Measurements from ENCODE around the gene GDPD3. TPM values are rescaled to one million over a fixed set of nuclear protein-coding genes. Genes with fewer than 3 reads are reported as not detected.

The GDPD3 gene
- total RNA-seq, 2 experiments from 2014 or later: 5.2 to 6.4 TPM

DNA sequence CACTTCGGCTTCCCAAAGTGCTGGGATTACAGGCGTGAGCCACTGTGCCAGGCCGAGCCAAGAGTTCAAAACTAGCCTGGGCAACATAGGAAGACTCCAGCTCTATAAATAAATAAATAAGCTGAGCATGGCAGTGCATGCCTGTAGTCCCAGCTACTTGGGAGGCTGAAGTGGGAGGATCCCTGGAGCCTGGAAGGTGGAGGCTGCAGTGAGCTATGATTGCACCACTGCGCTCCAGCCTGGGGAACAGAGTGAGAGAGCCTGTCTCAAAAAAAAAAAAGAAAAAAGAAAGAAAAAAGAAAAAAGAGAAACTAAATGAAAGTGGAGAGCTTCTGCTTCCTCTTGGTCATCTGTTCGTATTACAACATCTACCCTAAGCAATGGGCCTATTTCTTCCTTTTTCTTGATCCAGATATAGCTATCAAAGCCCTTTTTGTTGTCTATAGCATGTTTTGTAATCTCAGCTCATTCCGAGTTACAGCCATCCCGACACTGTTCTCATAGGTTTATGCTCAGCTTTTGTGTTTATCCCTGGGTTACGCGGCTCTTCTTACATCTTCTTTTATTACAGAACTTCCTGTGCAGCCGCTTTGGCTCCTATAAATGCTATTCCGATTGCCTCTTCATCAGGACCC, 23.8 kb upstream of the GDPD3 start:
- ATAC-seq (ENCODE audit: poor library complexity) (no peak), DNase-seq (no peak)
- Mint-ChIP-seq H3K27me3 (no peaks in the 10 kb centered on the region), H3K9me3 (no peaks in the 10 kb centered on the region), H3K27ac (no peak overlapping the region), H3K4me3 (no peak overlapping the region), H3K36me3 (ENCODE audit: low read depth) (no peaks in the 10 kb centered on the region), H3K4me1 (ENCODE audit: low read depth) (peaks cover 14% of the 10 kb centered on the region)
- Histone ChIP-seq H3K9me3 (ENCODE audit: control insufficient read depth in 1 of 2, insufficient read depth in 1 of 2, low read length in 2 of 2) (no peaks in the 10 kb centered on the region), H3K4me3 (ENCODE audit: low read length) (no peak overlapping the region), H3K27me3 (ENCODE audit: control insufficient read depth in 1 of 2, insufficient read depth in 2 of 2, low read length in 2 of 2) (no peaks in the 10 kb centered on the region), H3K4me1 (ENCODE audit: insufficient read depth, low read length) (peaks cover 15% of the 10 kb centered on the region), H3K36me3 (ENCODE audit: insufficient read depth, low read length) (no peaks in the 10 kb centered on the region), H3K27ac (ENCODE audit: low read depth in 1 of 2, low read length in 2 of 2) (no peak overlapping the region)
- ChIA-PET POLR2A (interaction anchor here (0.7 to 1.3 kb wide), 2 partner anchors 46 kb away, joined by 3 read pairs; partner anchors contain the start of genes CORO1A and TBX6), CTCF (no interaction called here)
- TF ChIP-seq, protein P1, sequence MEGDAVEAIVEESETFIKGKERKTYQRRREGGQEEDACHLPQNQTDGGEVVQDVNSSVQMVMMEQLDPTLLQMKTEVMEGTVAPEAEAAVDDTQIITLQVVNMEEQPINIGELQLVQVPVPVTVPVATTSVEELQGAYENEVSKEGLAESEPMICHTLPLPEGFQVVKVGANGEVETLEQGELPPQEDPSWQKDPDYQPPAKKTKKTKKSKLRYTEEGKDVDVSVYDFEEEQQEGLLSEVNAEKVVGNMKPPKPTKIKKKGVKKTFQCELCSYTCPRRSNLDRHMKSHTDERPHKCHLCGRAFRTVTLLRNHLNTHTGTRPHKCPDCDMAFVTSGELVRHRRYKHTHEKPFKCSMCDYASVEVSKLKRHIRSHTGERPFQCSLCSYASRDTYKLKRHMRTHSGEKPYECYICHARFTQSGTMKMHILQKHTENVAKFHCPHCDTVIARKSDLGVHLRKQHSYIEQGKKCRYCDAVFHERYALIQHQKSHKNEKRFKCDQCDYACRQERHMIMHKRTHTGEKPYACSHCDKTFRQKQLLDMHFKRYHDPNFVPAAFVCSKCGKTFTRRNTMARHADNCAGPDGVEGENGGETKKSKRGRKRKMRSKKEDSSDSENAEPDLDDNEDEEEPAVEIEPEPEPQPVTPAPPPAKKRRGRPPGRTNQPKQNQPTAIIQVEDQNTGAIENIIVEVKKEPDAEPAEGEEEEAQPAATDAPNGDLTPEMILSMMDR (IDR thresholded peaks at IDR 0.05): no peak
- intact Hi-C loops (cut with DNase I, micrococcal nuclease): no loop called here

DNA sequence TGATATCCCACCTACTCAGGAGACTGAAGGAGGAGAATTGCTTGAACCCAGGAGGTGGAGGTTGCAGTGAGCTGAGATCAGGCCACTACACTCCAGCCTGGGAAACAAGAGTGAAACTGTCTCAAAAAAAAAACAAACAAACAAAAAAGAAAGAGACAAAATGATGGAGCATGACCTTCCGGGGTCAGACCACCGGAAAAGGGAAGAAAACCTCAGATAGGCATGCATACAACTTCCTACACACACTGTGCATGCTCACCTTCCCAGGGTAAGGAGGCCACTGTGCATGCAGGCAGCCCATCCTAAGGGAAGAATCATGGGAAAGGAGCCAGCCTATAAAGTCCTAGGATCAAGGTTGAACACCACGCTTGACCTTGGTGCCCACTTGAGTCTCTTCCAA, 19.3 kb upstream of the GDPD3 start:
- H3K4me3 ChIP-seq (ENCODE audit: low read length): no peak overlapping the region
- H3K9me3 ChIP-seq (ENCODE audit: control insufficient read depth in 1 of 2, insufficient read depth in 1 of 2, low read length in 2 of 2): peaks cover 0 to 18% of the 10 kb centered on the region in 2 experiments
- H3K9me3 Mint-ChIP-seq: no peaks in the 10 kb centered on the region
- no peaks in the 10 kb centered on the region for H3K36me3 ChIP-seq (ENCODE audit: insufficient read depth, low read length)
- no peak overlapping the region for H3K27ac Mint-ChIP-seq
- H3K4me1 ChIP-seq (ENCODE audit: insufficient read depth, low read length): peaks cover 11% of the 10 kb centered on the region
- ChIA-PET POLR2A (interaction anchor here (1.3 kb wide), 1 partner anchor 51 kb away, joined by 3 read pairs; the partner anchor contains the start of gene CORO1A), CTCF (no interaction called here)
- H3K4me1 Mint-ChIP-seq (ENCODE audit: low read depth): peaks cover 4% of the 10 kb centered on the region
- ATAC-seq (ENCODE audit: poor library complexity) (no peak), DNase-seq (no peak)
- H3K27me3 ChIP-seq (ENCODE audit: control insufficient read depth in 1 of 2, insufficient read depth in 2 of 2, low read length in 2 of 2): no peaks in the 10 kb centered on the region
- TF ChIP-seq, protein P1 (IDR thresholded peaks at IDR 0.05): no peak
- H3K36me3 Mint-ChIP-seq (ENCODE audit: low read depth): no peaks in the 10 kb centered on the region
- intact Hi-C loops (cut with DNase I, micrococcal nuclease): no loop called here
- no peaks in the 10 kb centered on the region for H3K27me3 Mint-ChIP-seq
- no peak overlapping the region for H3K4me3 Mint-ChIP-seq
- no peak overlapping the region for H3K27ac ChIP-seq (ENCODE audit: low read depth in 1 of 2, low read length in 2 of 2)

DNA sequence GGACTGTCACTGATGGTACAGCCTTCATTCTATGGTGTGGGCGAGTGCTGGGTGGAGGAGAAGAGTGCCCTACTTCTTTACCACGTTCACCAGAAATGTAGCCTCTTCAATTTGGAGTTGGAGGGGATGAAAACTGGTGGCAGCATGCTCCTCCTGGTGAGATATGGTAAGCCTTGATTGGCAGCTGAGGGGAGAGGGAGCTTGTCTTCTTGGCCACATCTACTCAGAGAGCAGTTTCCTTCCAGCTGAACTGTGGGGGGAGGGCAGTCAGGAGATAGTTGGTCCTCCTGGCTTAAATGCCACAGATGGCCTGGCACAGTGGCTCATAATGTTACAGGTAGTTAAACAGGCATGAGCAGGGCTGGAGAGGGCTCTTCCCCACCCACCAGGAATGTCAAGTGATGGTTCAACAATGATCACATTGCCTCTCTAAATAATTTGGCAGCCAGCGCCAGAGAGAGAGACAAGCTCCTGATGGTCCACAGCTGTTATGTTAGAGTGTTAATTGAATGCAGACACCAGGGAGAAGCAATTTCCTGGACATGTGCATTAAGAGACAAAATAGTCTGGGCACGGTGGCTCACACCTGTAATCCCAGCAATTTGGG, 18.6 kb upstream of the GDPD3 start:
- peaks cover 11% of the 10 kb centered on the region for H3K4me1 ChIP-seq (ENCODE audit: insufficient read depth, low read length)
- H3K27ac ChIP-seq (ENCODE audit: low read depth in 1 of 2, low read length in 2 of 2): no peak overlapping the region
- H3K27me3 Mint-ChIP-seq: no peaks in the 10 kb centered on the region
- H3K4me1 Mint-ChIP-seq (ENCODE audit: low read depth): no peaks in the 10 kb centered on the region
- no peak overlapping the region for H3K4me3 ChIP-seq (ENCODE audit: low read length)
- no peak overlapping the region for H3K27ac Mint-ChIP-seq
- ChIA-PET POLR2A (interaction anchor here (1.3 kb wide), 1 partner anchor 52 kb away, joined by 3 read pairs; the partner anchor contains the start of gene CORO1A), CTCF (no interaction called here)
- no peaks in the 10 kb centered on the region for H3K9me3 Mint-ChIP-seq
- H3K36me3 ChIP-seq (ENCODE audit: insufficient read depth, low read length): no peaks in the 10 kb centered on the region
- no peaks in the 10 kb centered on the region for H3K36me3 Mint-ChIP-seq (ENCODE audit: low read depth)
- H3K4me3 Mint-ChIP-seq: no peak overlapping the region
- intact Hi-C loops (cut with DNase I, micrococcal nuclease): no loop called here
- DNase-seq (no peak), ATAC-seq (ENCODE audit: poor library complexity) (no peak)
- TF ChIP-seq, protein P1 (IDR thresholded peaks at IDR 0.05): no peak
- no peaks in the 10 kb centered on the region for H3K27me3 ChIP-seq (ENCODE audit: control insufficient read depth in 1 of 2, insufficient read depth in 2 of 2, low read length in 2 of 2)
- peaks cover 0 to 18% of the 10 kb centered on the region in 2 experiments for H3K9me3 ChIP-seq (ENCODE audit: control insufficient read depth in 1 of 2, insufficient read depth in 1 of 2, low read length in 2 of 2)

Data from CD4-positive, alpha-beta T cell (primary cell).